ENCODE measurements around the gene SPEM3.
"Not testable (repeated sequence)": the region's sequence is repeated elsewhere in the genome, so short reads cannot be mapped to it uniquely, and the experiment has no call there.

Gene SPEM3

GRCh38 chr17:7476951-7477350 lies 48.3 kb downstream of the SPEM3 start:
- DNase-seq (ENCODE audit: extremely low spot score): no peak
- CTCF ChIA-PET: interaction anchor here (1.5 to 2.3 kb wide), 3 partner anchors 15 to 42 kb away, joined by 5 to 7 read pairs (median 6); partner anchors contain the start of gene TMEM102
- no peak for TF ChIP-seq CTCF (IDR thresholded peaks at IDR 0.05; ENCODE audit: control extremely low read depth, extremely low read depth, low read depth, missing control alignments)
- POLR2A ChIA-PET: interaction anchor here (1.6 kb wide), 1 partner anchor 8 kb away, joined by 10 read pairs; the partner anchor contains the start of gene POLR2A

GRCh38 chr17:7477392-7478275 lies 49.0 kb downstream of the SPEM3 start:
- no peak for TF ChIP-seq CTCF (IDR thresholded peaks at IDR 0.05; ENCODE audit: control extremely low read depth, extremely low read depth, low read depth, missing control alignments)
- no peak for DNase-seq (ENCODE audit: extremely low spot score)
- ChIA-PET CTCF (interaction anchor here (1.5 to 1.7 kb wide), 2 partner anchors 15 to 37 kb away, joined by 5 to 6 read pairs; no protein-coding TSS in a partner anchor), POLR2A (no interaction called here)

GRCh38 chr17:7478276-7479212 lies 49.9 kb downstream of the SPEM3 start:
- CTCF ChIA-PET: interaction anchor here (1.5 to 2.6 kb wide), 2 partner anchors 26 to 82 kb away, joined by 3 to 11 read pairs; partner anchors contain the start of gene SENP3
- TF ChIP-seq CTCF (IDR thresholded peaks at IDR 0.05; ENCODE audit: control extremely low read depth, extremely low read depth, low read depth, missing control alignments): no peak
- POLR2A ChIA-PET: interaction anchor here (0.5 to 0.7 kb wide), 2 partner anchors 12 to 22 kb away, joined by 3 read pairs; no protein-coding TSS in a partner anchor
- peak; percentile 65 for DNase-seq (ENCODE audit: extremely low spot score)

GRCh38 chr17:7479213-7480088 lies 50.8 kb downstream of the SPEM3 start, which contains the start of gene ZBTB4:
Gene ZBTB4, minus strand, starts transcription at chr17:7479631. Its CDS starts 12,830 bp downstream, at chr17:7466801.
- ChIA-PET CTCF (interaction anchor here (1.5 to 2.6 kb wide), 3 partner anchors 27 to 81 kb away, joined by 3 to 11 read pairs (median 5); partner anchors contain the start of gene SENP3), POLR2A (interaction anchor here (0.7 kb wide), 1 partner anchor 11 kb away, joined by 3 read pairs; no protein-coding TSS in a partner anchor)
- TF ChIP-seq CTCF (IDR thresholded peaks at IDR 0.05; ENCODE audit: control extremely low read depth, extremely low read depth, low read depth, missing control alignments): no peak
- DNase-seq (ENCODE audit: extremely low spot score): peak; percentile 77

GRCh38 chr17:7480089-7480384 lies 51.4 kb downstream of the SPEM3 start:
- DNase-seq (ENCODE audit: extremely low spot score): no peak
- no peak for TF ChIP-seq CTCF (IDR thresholded peaks at IDR 0.05; ENCODE audit: control extremely low read depth, extremely low read depth, low read depth, missing control alignments)
- CTCF ChIA-PET: interaction anchor here (1.5 to 2.6 kb wide), 3 partner anchors 27 to 81 kb away, joined by 3 to 11 read pairs (median 5); partner anchors contain the start of gene SENP3
- POLR2A ChIA-PET: no interaction called here

GRCh38 chr17:7481275-7481674 lies 52.6 kb downstream of the SPEM3 start, which contains the start of gene SLC35G6:
Gene SLC35G6, plus strand, starts transcription at chr17:7481446. Its CDS starts 71 bp downstream, at chr17:7481517.
- CTCF ChIA-PET: interaction anchor here (2.0 kb wide), 1 partner anchor 27 kb away, joined by 5 read pairs; no protein-coding TSS in a partner anchor
- POLR2A ChIA-PET; DNase-seq (ENCODE audit: extremely low spot score): not testable (repeated sequence)

- POLR2A ChIA-PET; CTCF ChIA-PET; DNase-seq (ENCODE audit: extremely low spot score): not testable (repeated sequence)
Observed at GRCh38 chr17:7481842-7482741, 53.4 kb downstream of the SPEM3 start.

Measured in GM10248 (cell line).